Ascending aorta (tissue), 2 donors: Measurements from ENCODE around the gene CYP1A1. TPM values are rescaled to one million over a fixed set of nuclear protein-coding genes. Genes with fewer than 3 reads are reported as not detected.

Source experiments
- DNase-seq, 2 donors: peaks; one replicate each; pipeline ENCODE4 v3.0.0-alpha.2; 2019; ENCODE audit warnings: low spot score in 2 of 2
- H3K27ac ChIP-seq, 2 donors: fragments of 200-600 bp; sonication (generic); one replicate each; pipeline ENCODE4 v1.5.1; 2016 to 2017; ENCODE audit warnings: mild to moderate bottlenecking in 1 of 2
- H3K27me3 ChIP-seq: fragments of 200-600 bp; sonication (generic); one replicate; pipeline ENCODE4 v1.5.1; 2017
- H3K36me3 ChIP-seq, 2 donors: fragments of 200-600 bp; sonication (generic); one replicate each; pipeline ENCODE4 v1.5.1; 2016
- H3K4me1 ChIP-seq, 2 donors: fragments of 200-600 bp; sonication (generic); one replicate each; pipeline ENCODE4 v1.5.1; 2016 to 2017; ENCODE audit warnings: mild to moderate bottlenecking in 1 of 2
- H3K4me3 ChIP-seq, 2 donors: fragments of 200-600 bp; sonication (generic); one replicate each; pipeline ENCODE4 v1.5.1; 2016 to 2017; ENCODE audit warnings: mild to moderate bottlenecking in 1 of 2
- H3K9me3 ChIP-seq, 2 donors: fragments of 200-600 bp; sonication (generic); one replicate each; pipeline ENCODE4 v1.5.1; 2016
- CTCF ChIP-seq, 3 experiments: fragments of 200-600 bp in 2 of 3; fragments of 450-650 bp in 1 of 3; sonication (generic) in 2 of 3; IDR thresholded peaks; one replicate each; pipeline ENCODE4 v1.5.1; 2016 to 2019; ENCODE audit warnings: antibody characterized with exemption in 3 of 3, mild to moderate bottlenecking in 1 of 3, moderate library complexity in 1 of 3
- intact Hi-C: fragments of 100-400 bp; cut with DNase I; formaldehyde crosslinking; loops from one replicate; pipeline ENCODE4 v1.15.1; 2023
- total RNA-seq: library from RNA; depleted of rRNA; stranded (reverse); fragments of >200 nt; gene quantifications from one replicate; pipeline ENCODE4 v1.1.0, GENCODE V29; 2016

CYP1A1 gene
- total RNA-seq, 1 donor from 2014 or later = 10.3 TPM

GRCh38 chr15:74682954-74683353 lies 42.4 kb downstream of the CYP1A1 start:
- H3K27me3 ChIP-seq = no peaks in the 10 kb centered on the region
- intact Hi-C loops = no loop called here
- peaks cover 0 to 10% of the 10 kb centered on the region in 2 donors for H3K9me3 ChIP-seq
- no peak for DNase-seq
- H3K4me1 ChIP-seq = no peaks in the 10 kb centered on the region
- H3K36me3 ChIP-seq = peaks cover 3 to 23% of the 10 kb centered on the region in 2 donors
- H3K4me3 ChIP-seq = no peak overlapping the region
- TF ChIP-seq CTCF (IDR thresholded peaks at IDR 0.05) = no peak
- no peak overlapping the region for H3K27ac ChIP-seq

- Histone ChIP-seq H3K4me1 (no peaks in the 10 kb centered on the region), H3K9me3 (peaks cover 0 to 10% of the 10 kb centered on the region in 2 donors), H3K4me3 (no peak overlapping the region), H3K27ac (no peak overlapping the region), H3K27me3 (no peaks in the 10 kb centered on the region), H3K36me3 (peaks cover 0 to 14% of the 10 kb centered on the region in 2 donors)
- DNase-seq = no peak
- no peak for TF ChIP-seq CTCF (IDR thresholded peaks at IDR 0.05)
- intact Hi-C loops = no loop called here
Observed at GRCh38 chr15:74680456-74680855, 44.9 kb downstream of the CYP1A1 start.

DNA sequence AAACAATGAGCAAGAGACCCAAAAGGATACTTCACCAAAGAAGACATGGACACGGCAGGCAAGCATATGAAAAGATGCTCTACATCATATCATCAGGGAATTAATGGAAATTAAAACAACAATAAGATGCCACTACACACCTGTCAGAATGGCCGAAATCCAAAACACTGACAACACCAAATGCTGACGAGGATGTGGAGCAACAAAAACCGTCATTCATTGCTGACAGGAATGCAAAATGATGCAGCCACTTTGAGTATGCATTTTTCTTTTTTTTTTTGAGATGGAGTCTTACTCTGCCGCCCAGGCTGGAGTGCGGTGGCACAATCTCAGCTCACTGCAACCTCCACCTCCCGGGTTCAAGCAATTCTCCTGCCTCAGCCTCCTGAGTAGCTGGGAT lies 48.5 kb downstream of the CYP1A1 start:
- Histone ChIP-seq H3K9me3 (no peaks in the 10 kb centered on the region), H3K27me3 (no peaks in the 10 kb centered on the region), H3K4me1 (no peaks in the 10 kb centered on the region), H3K4me3 (no peak overlapping the region), H3K27ac (no peak overlapping the region), H3K36me3 (peaks cover 12 to 20% of the 10 kb centered on the region in 2 donors)
- intact Hi-C loops = no loop called here
- no peak for TF ChIP-seq CTCF (IDR thresholded peaks at IDR 0.05)
- DNase-seq = no peak

DNA sequence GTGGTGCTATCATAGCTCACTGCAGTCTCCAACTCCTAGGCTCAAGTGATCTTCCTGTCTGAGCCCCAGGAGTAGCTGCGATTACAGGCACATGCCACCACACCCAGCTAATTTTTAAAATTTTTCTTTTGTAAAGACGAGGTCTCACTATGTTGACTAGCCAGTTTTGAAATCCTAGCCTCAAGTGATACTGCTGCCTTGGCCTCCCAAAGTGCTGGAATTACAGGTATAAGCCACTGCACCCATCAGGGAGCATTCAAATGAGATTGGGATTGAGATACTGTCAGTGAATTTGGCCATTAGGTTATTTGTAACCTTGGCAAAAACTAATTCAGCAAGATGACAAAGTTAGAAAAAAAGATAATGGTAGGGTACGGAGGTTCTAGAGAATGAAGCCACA lies 51.2 kb downstream of the CYP1A1 start:
- H3K4me3 ChIP-seq = no peak overlapping the region
- H3K27me3 ChIP-seq = no peaks in the 10 kb centered on the region
- no peak overlapping the region for H3K27ac ChIP-seq
- no peaks in the 10 kb centered on the region for H3K9me3 ChIP-seq
- no peak for DNase-seq
- peaks cover 31 to 41% of the 10 kb centered on the region in 2 donors for H3K36me3 ChIP-seq
- intact Hi-C loops = no loop called here
- no peaks in the 10 kb centered on the region for H3K4me1 ChIP-seq
- TF ChIP-seq CTCF (IDR thresholded peaks at IDR 0.05) = no peak

DNA sequence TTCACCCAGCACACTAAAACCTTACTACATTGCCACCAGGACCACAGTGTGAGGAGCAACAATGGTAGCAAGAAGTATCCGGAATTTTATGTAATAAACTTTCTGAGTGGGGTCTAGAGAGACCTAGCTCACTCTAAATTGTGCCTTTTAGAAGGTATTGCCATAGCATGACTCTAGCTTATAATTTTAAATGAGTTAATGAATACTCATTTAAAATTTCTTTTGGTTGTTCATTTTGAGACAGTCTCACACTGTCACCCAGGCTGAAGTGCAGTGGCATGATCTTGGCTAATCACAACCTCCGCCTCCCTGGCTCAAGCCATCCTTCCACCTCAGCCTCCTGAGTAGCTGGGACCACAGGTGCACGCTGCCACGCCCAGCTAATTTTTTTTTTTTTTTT lies 55.7 kb downstream of the CYP1A1 start:
- no peaks in the 10 kb centered on the region for H3K4me1 ChIP-seq
- intact Hi-C loops = no loop called here
- H3K9me3 ChIP-seq = no peaks in the 10 kb centered on the region
- no peak for DNase-seq
- H3K27ac ChIP-seq = no peak overlapping the region
- no peak overlapping the region for H3K4me3 ChIP-seq
- H3K27me3 ChIP-seq = no peaks in the 10 kb centered on the region
- no peak for TF ChIP-seq CTCF (IDR thresholded peaks at IDR 0.05)
- H3K36me3 ChIP-seq = peaks cover 31 to 38% of the 10 kb centered on the region in 2 donors

Other genes with a start within 250 kb of the CYP1A1 start
- gene ARID3B, start 184.3 kb downstream of the CYP1A1 start, total RNA-seq = 13.3 TPM
- 154 TPM for gene CLK3, start 109.7 kb downstream of the CYP1A1 start, total RNA-seq
- gene EDC3, start 29.5 kb downstream of the CYP1A1 start, total RNA-seq = 8.8 TPM
- gene CYP1A2, start 23.3 kb upstream of the CYP1A1 start, total RNA-seq = not detected
- 31.0 TPM for gene CSK, start 56.6 kb upstream of the CYP1A1 start, total RNA-seq
- not detected for gene LMAN1L, start 87.3 kb upstream of the CYP1A1 start, total RNA-seq
- gene CPLX3, start 101.1 kb upstream of the CYP1A1 start, total RNA-seq = not detected
- 54.0 TPM for gene ULK3, start 117.6 kb upstream of the CYP1A1 start, total RNA-seq
- gene SCAMP2, start 147.8 kb upstream of the CYP1A1 start, total RNA-seq = 90.8 TPM
- 118 TPM for gene MPI, start 164.5 kb upstream of the CYP1A1 start, total RNA-seq
- gene FAM219B, start 181.3 kb upstream of the CYP1A1 start, total RNA-seq = 17.5 TPM
- gene COX5A, start 212.5 kb upstream of the CYP1A1 start, total RNA-seq = 83.5 TPM
- gene RPP25, start 231.2 kb upstream of the CYP1A1 start, total RNA-seq = 28.4 TPM